ENCODE measurements around the gene PRUNE2.

The PRUNE2 gene

GRCh38 chr9:76626141-76626540 is 279.8 kb downstream of the PRUNE2 start:
- DNase-seq (ENCODE audit: low read depth in 2 of 2) = no peak
- no peak overlapping the region for H3K4me3 ChIP-seq (replicated peaks in 1 of 2; ENCODE audit: low read depth in 2 of 2, low read length in 2 of 2)
- no peak for TF ChIP-seq CTCF (IDR thresholded peaks at IDR 0.05; ENCODE audit: low read depth, low read length)

DNA sequence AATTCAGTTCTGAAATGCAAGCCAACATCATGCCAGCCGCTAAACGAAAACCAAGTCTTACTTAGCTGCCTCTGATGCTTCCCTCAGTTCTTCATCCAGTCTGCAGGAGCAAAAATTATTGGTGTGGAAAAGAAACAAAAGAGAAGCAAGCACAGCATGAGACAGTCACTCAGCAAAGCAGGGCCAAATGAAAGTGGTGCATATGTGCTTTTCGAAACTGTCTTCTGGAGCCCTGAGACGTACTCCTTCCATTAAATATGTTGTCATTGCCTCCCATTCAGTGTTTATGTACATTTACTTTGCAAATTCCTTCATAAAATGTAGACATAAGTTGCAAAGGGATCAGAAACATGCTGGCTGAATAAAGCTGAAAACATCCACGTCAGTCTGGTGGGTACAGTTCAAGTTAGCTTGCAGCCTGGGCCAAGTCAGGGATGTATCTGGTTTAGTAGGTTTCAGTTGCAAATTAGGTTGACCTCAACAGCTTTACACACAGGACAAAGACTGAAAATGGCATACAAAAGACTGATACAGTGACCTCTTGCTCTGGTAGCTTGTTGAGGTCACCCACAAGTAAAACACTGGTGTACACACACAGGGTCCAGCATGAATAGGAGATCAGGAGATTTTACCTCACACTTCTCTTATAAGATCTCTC is 281.4 kb downstream of the PRUNE2 start:
- DNase-seq (ENCODE audit: low read depth in 2 of 2) = no peak
- no peak overlapping the region for H3K4me3 ChIP-seq (replicated peaks in 1 of 2; ENCODE audit: low read depth in 2 of 2, low read length in 2 of 2)
- no peak for TF ChIP-seq CTCF (IDR thresholded peaks at IDR 0.05; ENCODE audit: low read depth, low read length)

DNA sequence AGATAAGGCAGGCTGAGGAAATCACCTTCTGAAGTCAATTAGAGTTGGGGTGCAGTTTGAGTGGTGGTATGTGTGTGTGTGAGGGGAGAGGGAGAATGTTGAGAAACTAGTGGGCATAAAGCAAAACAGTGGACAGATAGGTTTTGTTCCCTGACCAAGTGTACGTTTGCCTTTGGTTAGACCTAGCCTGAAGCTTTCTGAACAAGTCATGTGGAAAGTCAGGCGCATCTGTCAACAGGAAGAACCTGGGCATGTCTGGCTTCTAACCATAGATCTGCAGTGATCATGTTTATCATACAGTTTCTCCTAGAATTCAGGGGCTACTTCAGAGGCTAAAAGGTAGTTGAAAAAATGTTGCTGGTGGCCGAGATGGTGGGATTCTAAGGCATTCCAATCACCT is 284.9 kb downstream of the PRUNE2 start:
- H3K4me3 ChIP-seq (replicated peaks in 1 of 2; ENCODE audit: low read depth in 2 of 2, low read length in 2 of 2) = no peak overlapping the region
- no peak for DNase-seq (ENCODE audit: low read depth in 2 of 2)
- TF ChIP-seq CTCF (IDR thresholded peaks at IDR 0.05; ENCODE audit: low read depth, low read length) = no peak

- peak in 1 of 2 donors; percentile 55 for DNase-seq (ENCODE audit: low read depth in 2 of 2)
- no peak for TF ChIP-seq CTCF (IDR thresholded peaks at IDR 0.05; ENCODE audit: low read depth, low read length)
- no peak overlapping the region for H3K4me3 ChIP-seq (replicated peaks in 1 of 2; ENCODE audit: low read depth in 2 of 2, low read length in 2 of 2)
Measured at GRCh38 chr9:76620581-76620980, 285.3 kb downstream of the PRUNE2 start.

DNA sequence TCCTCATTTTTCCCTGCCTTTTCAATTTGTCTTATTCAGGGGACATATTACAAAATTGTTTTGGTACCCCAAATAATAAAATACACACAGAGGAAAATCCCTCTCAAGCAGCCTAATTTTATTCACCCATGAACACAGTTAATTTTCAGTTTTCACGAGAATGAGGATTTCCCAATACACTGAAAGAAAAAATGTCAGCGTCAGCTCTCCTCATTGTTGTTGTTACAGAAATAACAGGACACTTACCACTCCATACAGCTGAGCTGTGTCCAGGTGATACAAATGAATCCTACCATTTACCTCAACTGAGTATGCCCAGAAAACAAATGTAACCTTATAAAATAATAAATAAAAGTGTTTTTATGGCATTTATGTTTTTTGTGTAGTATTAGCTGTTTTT is 286.3 kb downstream of the PRUNE2 start:
- H3K4me3 ChIP-seq (replicated peaks in 1 of 2; ENCODE audit: low read depth in 2 of 2, low read length in 2 of 2) = no peak overlapping the region
- no peak for TF ChIP-seq CTCF (IDR thresholded peaks at IDR 0.05; ENCODE audit: low read depth, low read length)
- peak; percentile 24 to 52 for DNase-seq (ENCODE audit: low read depth in 2 of 2)

GRCh38 chr9:76619197-76619596 is 286.7 kb downstream of the PRUNE2 start:
- TF ChIP-seq CTCF (IDR thresholded peaks at IDR 0.05; ENCODE audit: low read depth, low read length) = no peak
- DNase-seq (ENCODE audit: low read depth in 2 of 2) = no peak
- H3K4me3 ChIP-seq (replicated peaks in 1 of 2; ENCODE audit: low read depth in 2 of 2, low read length in 2 of 2) = no peak overlapping the region

DNA sequence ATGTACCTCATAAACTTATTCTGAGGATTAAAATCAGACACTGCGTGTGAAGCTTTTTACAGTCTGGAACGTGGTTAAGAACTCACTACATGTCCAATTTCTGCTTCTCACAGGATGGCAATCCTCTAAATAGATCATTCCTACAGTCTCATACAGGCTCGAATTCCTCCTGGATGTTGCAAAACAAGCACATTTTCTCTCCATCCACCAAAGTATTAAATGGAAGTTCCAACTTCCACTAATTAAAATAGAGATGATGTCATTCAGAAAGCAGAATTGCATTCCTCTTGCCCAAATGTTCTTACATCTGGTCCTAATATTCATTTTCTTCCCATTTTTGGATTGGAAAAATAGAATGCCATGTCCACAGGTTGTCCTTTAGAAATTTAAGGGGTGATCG is 287.2 kb downstream of the PRUNE2 start:
- peak; percentile 18 to 49 for DNase-seq (ENCODE audit: low read depth in 2 of 2)
- TF ChIP-seq CTCF (IDR thresholded peaks at IDR 0.05; ENCODE audit: low read depth, low read length) = no peak
- no peak overlapping the region for H3K4me3 ChIP-seq (replicated peaks in 1 of 2; ENCODE audit: low read depth in 2 of 2, low read length in 2 of 2)

All from cardiac fibroblast (primary cell).